Left lung (tissue), 10 donors: ENCODE results near the gene PYROXD2. TPM values are rescaled to one million over a fixed set of nuclear protein-coding genes. Genes with fewer than 3 reads are reported as not detected.

Experiments
- ATAC-seq: fragments of 200-7000 bp; cut with Tn5 transposase; one replicate; pipeline ENCODE4 v1.9.1; 2020; ENCODE audit warnings: moderate library complexity
- DNase-seq, 4 donors: peaks; one replicate each; pipeline ENCODE4 v3.0.0-alpha.2; 2013 to 2020
- H3K27ac ChIP-seq, 2 donors: fragments of 200-600 bp; sonication (generic) in 1 of 2; one replicate each; pipeline versions ENCODE4 v1.5.0 to v1.8.0; 2020 to 2021
- H3K27me3 ChIP-seq, 2 donors: fragments of 200-600 bp; sonication (generic) in 1 of 2; one replicate each; pipeline versions ENCODE4 v1.5.0 to v1.8.0; 2020 to 2021
- H3K36me3 ChIP-seq, 2 donors: fragments of 200-600 bp; sonication (generic) in 1 of 2; one replicate each; pipeline versions ENCODE4 v1.5.0 to v1.8.0; 2020 to 2021
- H3K4me1 ChIP-seq, 2 donors: fragments of 200-600 bp; one replicate each; pipeline ENCODE4 v1.8.0; 2021
- H3K4me3 ChIP-seq, 2 donors: fragments of 200-600 bp; sonication (generic) in 1 of 2; one replicate each; pipeline versions ENCODE4 v1.5.0 to v1.8.0; 2020 to 2021; ENCODE audit warnings: mild to moderate bottlenecking in 1 of 2
- H3K9me3 ChIP-seq, 2 donors: fragments of 200-600 bp; sonication (generic) in 1 of 2; one replicate each; pipeline versions ENCODE4 v1.5.0 to v1.8.0; 2020 to 2021
- intact Hi-C, 2 donors: fragments of 100-400 bp; cut with DNase I; formaldehyde crosslinking; loops; one replicate each; pipeline versions ENCODE4 v1.11.2 to v1.14.2; 2022
- polyA plus RNA-seq, 6 donors: library from polyadenylated mRNA; unstranded; fragments of 120-200 nt; gene quantifications; one replicate each; pipeline ENCODE4 v1.2.1, GENCODE V29; 2013; ENCODE audit not compliant: insufficient read length in 6 of 6
- total RNA-seq, 2 donors: library from RNA; stranded (reverse); fragmentation: NEBNext Ultra II Directional; extraction: Animal tissue kit (Norgen Biotek cat#: 25700); gene quantifications; one replicate each; pipeline ENCODE4 v1.2.1, GENCODE V29; 2021
- TF ChIP-seq, protein P1 (sequence below), 2 donors: fragments of 200-600 bp; sonication (generic) in 1 of 2; IDR thresholded peaks; one replicate each; pipeline versions ENCODE4 v1.5.0 to v1.8.0; 2021; ENCODE audit warnings: antibody characterized with exemption in 2 of 2
- donor health status: DM: no; HTN: yes; CAD: no.
- donor health status: DM: no; HTN: no; CAD: no.

The PYROXD2 gene
- total and polyA plus RNA-seq, 8 donors, result 8.2 to 48.2 (median 38.3) TPM

DNA sequence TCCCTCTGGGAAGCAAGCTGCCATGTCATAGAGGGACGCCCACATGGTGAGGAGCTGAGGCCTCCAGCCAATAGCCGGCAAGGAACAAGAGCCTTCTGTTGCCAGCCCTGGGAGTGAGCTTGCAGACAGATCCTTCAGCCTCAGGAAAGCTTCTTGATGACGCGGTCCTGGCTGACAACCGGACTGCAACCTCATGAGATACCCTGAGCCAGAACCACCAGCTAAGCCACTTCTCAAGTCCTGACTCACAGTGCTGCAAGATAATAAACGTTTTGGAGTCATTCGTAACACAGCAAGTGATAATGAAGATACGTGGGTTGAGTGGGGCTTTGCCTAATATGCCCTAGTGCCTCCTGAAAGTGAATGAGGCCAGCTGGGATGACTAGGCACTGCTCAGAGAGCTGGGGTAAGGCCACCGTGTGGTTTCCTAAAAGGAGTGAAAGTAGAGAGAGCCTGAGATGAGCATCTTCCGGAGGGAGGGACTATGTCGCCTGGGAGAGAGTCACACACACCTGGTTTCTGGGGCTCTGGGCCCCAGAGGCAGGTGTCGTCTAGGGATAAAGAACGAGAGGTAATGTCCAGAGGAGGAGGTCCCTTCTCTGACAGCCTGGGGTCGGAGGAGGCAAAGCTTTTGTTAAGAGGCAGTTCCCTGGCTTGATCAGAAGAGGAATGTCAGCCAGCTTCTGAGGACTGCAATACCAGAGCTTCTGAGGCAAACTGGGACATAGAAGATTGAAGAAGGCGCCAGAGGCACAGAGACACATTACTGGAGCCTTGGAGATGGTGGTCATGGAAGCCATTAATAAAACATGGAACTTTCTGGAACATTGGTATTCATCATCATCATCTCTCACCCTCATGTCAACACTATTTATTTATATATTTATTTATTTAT, 53.6 kb downstream of the PYROXD2 start:
- DNase-seq (peak in 3 of 4 donors; percentile 40 to 83 (median 73)), ATAC-seq (peak; percentile 91)
- Histone ChIP-seq H3K27ac (peak overlapping the region in 1 of 2 donors; percentile 24), H3K27me3 (no peaks in the 10 kb centered on the region), H3K36me3 (no peaks in the 10 kb centered on the region), H3K4me1 (peaks cover 0 to 6% of the 10 kb centered on the region in 2 donors), H3K4me3 (no peak overlapping the region), H3K9me3 (no peaks in the 10 kb centered on the region)
- intact Hi-C loops, result no loop called here
- TF ChIP-seq, protein P1, sequence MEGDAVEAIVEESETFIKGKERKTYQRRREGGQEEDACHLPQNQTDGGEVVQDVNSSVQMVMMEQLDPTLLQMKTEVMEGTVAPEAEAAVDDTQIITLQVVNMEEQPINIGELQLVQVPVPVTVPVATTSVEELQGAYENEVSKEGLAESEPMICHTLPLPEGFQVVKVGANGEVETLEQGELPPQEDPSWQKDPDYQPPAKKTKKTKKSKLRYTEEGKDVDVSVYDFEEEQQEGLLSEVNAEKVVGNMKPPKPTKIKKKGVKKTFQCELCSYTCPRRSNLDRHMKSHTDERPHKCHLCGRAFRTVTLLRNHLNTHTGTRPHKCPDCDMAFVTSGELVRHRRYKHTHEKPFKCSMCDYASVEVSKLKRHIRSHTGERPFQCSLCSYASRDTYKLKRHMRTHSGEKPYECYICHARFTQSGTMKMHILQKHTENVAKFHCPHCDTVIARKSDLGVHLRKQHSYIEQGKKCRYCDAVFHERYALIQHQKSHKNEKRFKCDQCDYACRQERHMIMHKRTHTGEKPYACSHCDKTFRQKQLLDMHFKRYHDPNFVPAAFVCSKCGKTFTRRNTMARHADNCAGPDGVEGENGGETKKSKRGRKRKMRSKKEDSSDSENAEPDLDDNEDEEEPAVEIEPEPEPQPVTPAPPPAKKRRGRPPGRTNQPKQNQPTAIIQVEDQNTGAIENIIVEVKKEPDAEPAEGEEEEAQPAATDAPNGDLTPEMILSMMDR (IDR thresholded peaks at IDR 0.05), result no peak

DNA sequence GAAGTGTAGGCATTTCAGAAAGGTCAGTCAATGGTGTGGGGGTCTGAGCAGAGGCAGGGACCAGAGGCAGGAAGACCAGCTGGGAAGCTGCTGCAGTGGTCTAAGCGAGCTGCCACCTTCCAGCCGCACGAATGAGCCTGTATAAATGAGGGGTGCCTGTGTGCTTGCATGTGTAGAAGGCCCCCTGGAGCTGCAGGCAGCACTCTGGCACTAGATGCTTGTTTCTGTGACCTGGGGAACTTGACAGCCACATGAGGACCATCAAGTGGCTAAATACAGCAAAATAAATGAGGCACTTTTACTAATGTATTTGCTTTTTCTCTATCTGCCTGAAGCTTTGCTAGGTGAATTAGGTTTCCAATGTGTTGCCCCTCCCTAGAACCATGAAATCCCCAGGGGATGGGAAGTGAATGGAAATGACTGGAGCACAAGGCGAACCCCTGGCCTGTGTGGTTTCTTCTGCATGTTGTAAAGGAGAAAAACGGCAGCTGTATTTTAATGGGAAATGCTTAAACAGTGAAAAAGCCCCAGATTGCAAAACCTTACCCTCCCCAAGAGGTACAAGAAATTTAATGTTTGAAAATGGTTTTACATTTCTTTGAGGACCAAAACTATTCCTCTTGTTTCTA, 57.7 kb downstream of the PYROXD2 start:
- TF ChIP-seq, protein P1 (IDR thresholded peaks at IDR 0.05), result no peak
- intact Hi-C loops, result no loop called here
- no peaks in the 10 kb centered on the region for H3K9me3 ChIP-seq
- no peaks in the 10 kb centered on the region for H3K36me3 ChIP-seq
- no peak overlapping the region for H3K27ac ChIP-seq
- no peak overlapping the region for H3K4me3 ChIP-seq
- H3K27me3 ChIP-seq, result peaks cover 0 to 3% of the 10 kb centered on the region in 2 donors
- DNase-seq, result no peak
- H3K4me1 ChIP-seq, result peaks cover 0 to 6% of the 10 kb centered on the region in 2 donors
- no peak for ATAC-seq

DNA sequence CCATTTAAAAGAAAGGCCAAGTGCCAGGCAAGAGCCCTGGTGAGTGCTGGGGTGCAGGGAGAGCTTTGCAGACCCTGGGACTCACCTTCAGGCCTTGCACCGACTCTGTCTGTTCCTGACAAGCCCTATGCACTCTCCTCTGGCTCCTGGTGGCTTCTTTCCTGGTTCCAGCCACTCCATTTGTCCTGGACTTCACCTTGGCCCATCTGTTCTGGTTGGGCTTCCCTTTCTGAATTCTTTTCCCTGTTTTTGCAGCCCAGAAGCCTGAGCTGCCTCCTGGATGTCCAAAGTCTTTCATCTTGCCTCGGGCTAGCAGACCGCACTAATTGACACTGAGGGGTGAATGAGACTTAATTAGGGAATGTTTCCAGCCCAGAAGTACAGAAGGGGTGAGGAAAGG, 60.5 kb downstream of the PYROXD2 start:
- peaks cover 0 to 3% of the 10 kb centered on the region in 2 donors for H3K4me1 ChIP-seq
- H3K4me3 ChIP-seq, result no peak overlapping the region
- TF ChIP-seq, protein P1 (IDR thresholded peaks at IDR 0.05), result no peak
- H3K36me3 ChIP-seq, result no peaks in the 10 kb centered on the region
- no peaks in the 10 kb centered on the region for H3K9me3 ChIP-seq
- ATAC-seq (no peak), DNase-seq (no peak)
- no peak overlapping the region for H3K27ac ChIP-seq
- intact Hi-C loops, result no loop called here
- peaks cover 0 to 9% of the 10 kb centered on the region in 2 donors for H3K27me3 ChIP-seq

DNA sequence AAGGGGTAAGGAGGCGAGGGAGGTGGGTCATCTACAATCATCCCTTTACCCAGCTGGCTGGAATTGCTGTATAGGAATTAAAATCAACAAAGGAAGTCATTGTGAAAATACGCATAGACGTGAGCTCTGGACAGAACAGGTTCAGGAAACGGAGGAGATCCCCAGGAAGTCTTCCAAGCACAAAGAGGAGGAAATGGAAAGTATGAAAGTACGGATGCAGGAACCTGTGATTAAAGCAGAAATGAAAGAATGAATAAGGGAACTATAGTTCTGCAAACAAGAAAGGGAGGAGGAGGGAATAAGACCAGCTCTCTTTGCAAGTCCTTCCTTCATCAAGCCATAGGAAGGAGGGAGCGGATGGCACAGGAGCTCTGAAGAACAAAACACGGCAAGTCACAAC, 61.8 kb downstream of the PYROXD2 start:
- Histone ChIP-seq H3K4me3 (no peak overlapping the region), H3K9me3 (no peaks in the 10 kb centered on the region), H3K36me3 (no peaks in the 10 kb centered on the region), H3K27me3 (peaks cover 0 to 9% of the 10 kb centered on the region in 2 donors), H3K27ac (no peak overlapping the region), H3K4me1 (peaks cover 0 to 3% of the 10 kb centered on the region in 2 donors)
- ATAC-seq, result no peak
- TF ChIP-seq, protein P1 (IDR thresholded peaks at IDR 0.05), result no peak
- intact Hi-C loops, result no loop called here
- DNase-seq, result no peak

DNA sequence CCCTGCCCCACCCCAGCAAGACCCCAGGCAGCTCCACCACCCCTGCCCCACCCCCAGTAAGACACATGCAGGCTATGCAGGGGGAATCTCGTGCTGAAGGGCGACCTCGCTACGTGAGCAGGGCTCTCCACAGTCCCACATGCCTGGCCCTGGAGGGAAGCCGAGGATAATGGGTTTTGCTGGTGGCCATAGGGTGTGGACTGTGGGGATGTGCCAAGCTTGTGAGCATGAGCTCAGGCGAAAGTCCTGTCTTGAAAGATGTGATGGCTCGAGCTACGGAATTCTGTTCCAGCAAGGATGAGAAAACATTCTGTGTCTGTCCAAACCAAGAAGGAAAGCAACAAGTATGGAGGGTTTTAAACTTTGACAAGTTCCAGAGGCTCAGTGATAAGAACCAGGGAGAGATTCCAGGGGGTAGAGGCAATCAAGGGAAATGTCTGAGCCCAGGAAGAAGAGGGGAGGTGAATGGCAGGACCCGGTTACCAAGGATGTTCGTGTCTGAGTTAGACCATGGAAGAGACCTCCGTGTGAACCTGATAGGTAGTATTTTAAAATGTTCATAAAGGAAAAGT, 63.1 kb downstream of the PYROXD2 start:
- Histone ChIP-seq H3K27ac (no peak overlapping the region), H3K9me3 (peaks cover 0 to 4% of the 10 kb centered on the region in 2 donors), H3K4me3 (no peak overlapping the region), H3K36me3 (no peaks in the 10 kb centered on the region), H3K27me3 (peaks cover 0 to 9% of the 10 kb centered on the region in 2 donors), H3K4me1 (peaks cover 0 to 3% of the 10 kb centered on the region in 2 donors)
- intact Hi-C loops, result no loop called here
- ATAC-seq, result no peak
- TF ChIP-seq, protein P1 (IDR thresholded peaks at IDR 0.05), result no peak
- no peak for DNase-seq
